ENCODE results near the gene DNAJA4. TPM values are rescaled to one million over a fixed set of nuclear protein-coding genes. Genes with fewer than 3 reads are reported as not detected.

The DNAJA4 gene
- polyA plus RNA-seq, 1 donor from 2014 or later: 0.66 TPM

GRCh38 chr15:78290222-78290621 lies 25.9 kb downstream of the DNAJA4 start:
- no peaks in the 10 kb centered on the region for H3K79me2 ChIP-seq (replicated peaks; ENCODE audit: insufficient read depth, low read length)
- no peaks in the 10 kb centered on the region for H3K9me3 ChIP-seq (ENCODE audit: low read length)
- no peaks in the 10 kb centered on the region for H3K36me3 ChIP-seq (ENCODE audit: insufficient read depth, low read length)
- no peak overlapping the region for H3K4me2 ChIP-seq (ENCODE audit: low read length)
- TF ChIP-seq EZH2 (IDR thresholded peaks at IDR 0.05; ENCODE audit: borderline replicate concordance, insufficient read depth, low read length, poor library complexity, severe bottlenecking) (no peak), EP300 (conservative IDR thresholded peaks at IDR 0.05; ENCODE audit: poor library complexity, severe bottlenecking) (no peak), MXI1 (conservative IDR thresholded peaks at IDR 0.05; ENCODE audit: poor library complexity, severe bottlenecking) (no peak), TAF1 (IDR thresholded peaks at IDR 0.05; ENCODE audit: low read depth) (no peak)
- no peaks in the 10 kb centered on the region for H3F3A ChIP-seq (ENCODE audit: insufficient read depth, low read length, poor library complexity, severe bottlenecking)
- H3K4me3 ChIP-seq (ENCODE audit: low read length): no peak overlapping the region
- H3K9ac ChIP-seq (ENCODE audit: low read length): no peak overlapping the region
- H3K27me3 ChIP-seq (ENCODE audit: insufficient read depth, low read depth, low read length): no peaks in the 10 kb centered on the region
- no peaks in the 10 kb centered on the region for H4K20me1 ChIP-seq (ENCODE audit: insufficient read depth)
- no peak overlapping the region for H2AFZ ChIP-seq (ENCODE audit: low read depth, low read length)
- no peak overlapping the region for H3K27ac ChIP-seq (ENCODE audit: low read length)
- no peaks in the 10 kb centered on the region for H3K9me2 ChIP-seq (ENCODE audit: insufficient read depth, low read length)

- Histone ChIP-seq H3K9me2 (ENCODE audit: insufficient read depth, low read length) (no peaks in the 10 kb centered on the region), H3F3A (ENCODE audit: insufficient read depth, low read length, poor library complexity, severe bottlenecking) (no peaks in the 10 kb centered on the region), H3K9ac (ENCODE audit: low read length) (no peak overlapping the region), H4K20me1 (ENCODE audit: insufficient read depth) (no peaks in the 10 kb centered on the region), H3K27ac (ENCODE audit: low read length) (no peak overlapping the region), H3K27me3 (ENCODE audit: insufficient read depth, low read depth, low read length) (no peaks in the 10 kb centered on the region), H3K4me2 (ENCODE audit: low read length) (no peak overlapping the region), H3K4me3 (ENCODE audit: low read length) (no peak overlapping the region), H3K79me2 (replicated peaks; ENCODE audit: insufficient read depth, low read length) (no peaks in the 10 kb centered on the region), H2AFZ (ENCODE audit: low read depth, low read length) (no peak overlapping the region), H3K9me3 (ENCODE audit: low read length) (no peaks in the 10 kb centered on the region), H3K36me3 (ENCODE audit: insufficient read depth, low read length) (no peaks in the 10 kb centered on the region)
- TF ChIP-seq RAD21 (conservative IDR thresholded peaks at IDR 0.05) (no peak), POLR2AphosphoS5 (IDR thresholded peaks at IDR 0.05) (no peak), EP300 (conservative IDR thresholded peaks at IDR 0.05; ENCODE audit: poor library complexity, severe bottlenecking) (no peak), TAF1 (IDR thresholded peaks at IDR 0.05; ENCODE audit: low read depth) (no peak), MXI1 (conservative IDR thresholded peaks at IDR 0.05; ENCODE audit: poor library complexity, severe bottlenecking) (no peak), EZH2 (IDR thresholded peaks at IDR 0.05; ENCODE audit: borderline replicate concordance, insufficient read depth, low read length, poor library complexity, severe bottlenecking) (no peak)
- TF ChIP-seq, protein P1, sequence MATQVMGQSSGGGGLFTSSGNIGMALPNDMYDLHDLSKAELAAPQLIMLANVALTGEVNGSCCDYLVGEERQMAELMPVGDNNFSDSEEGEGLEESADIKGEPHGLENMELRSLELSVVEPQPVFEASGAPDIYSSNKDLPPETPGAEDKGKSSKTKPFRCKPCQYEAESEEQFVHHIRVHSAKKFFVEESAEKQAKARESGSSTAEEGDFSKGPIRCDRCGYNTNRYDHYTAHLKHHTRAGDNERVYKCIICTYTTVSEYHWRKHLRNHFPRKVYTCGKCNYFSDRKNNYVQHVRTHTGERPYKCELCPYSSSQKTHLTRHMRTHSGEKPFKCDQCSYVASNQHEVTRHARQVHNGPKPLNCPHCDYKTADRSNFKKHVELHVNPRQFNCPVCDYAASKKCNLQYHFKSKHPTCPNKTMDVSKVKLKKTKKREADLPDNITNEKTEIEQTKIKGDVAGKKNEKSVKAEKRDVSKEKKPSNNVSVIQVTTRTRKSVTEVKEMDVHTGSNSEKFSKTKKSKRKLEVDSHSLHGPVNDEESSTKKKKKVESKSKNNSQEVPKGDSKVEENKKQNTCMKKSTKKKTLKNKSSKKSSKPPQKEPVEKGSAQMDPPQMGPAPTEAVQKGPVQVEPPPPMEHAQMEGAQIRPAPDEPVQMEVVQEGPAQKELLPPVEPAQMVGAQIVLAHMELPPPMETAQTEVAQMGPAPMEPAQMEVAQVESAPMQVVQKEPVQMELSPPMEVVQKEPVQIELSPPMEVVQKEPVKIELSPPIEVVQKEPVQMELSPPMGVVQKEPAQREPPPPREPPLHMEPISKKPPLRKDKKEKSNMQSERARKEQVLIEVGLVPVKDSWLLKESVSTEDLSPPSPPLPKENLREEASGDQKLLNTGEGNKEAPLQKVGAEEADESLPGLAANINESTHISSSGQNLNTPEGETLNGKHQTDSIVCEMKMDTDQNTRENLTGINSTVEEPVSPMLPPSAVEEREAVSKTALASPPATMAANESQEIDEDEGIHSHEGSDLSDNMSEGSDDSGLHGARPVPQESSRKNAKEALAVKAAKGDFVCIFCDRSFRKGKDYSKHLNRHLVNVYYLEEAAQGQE (IDR thresholded peaks at IDR 0.05; ENCODE audit: borderline replicate concordance): no peak
Observed at GRCh38 chr15:78291052-78291451, 26.7 kb downstream of the DNAJA4 start.

DNA sequence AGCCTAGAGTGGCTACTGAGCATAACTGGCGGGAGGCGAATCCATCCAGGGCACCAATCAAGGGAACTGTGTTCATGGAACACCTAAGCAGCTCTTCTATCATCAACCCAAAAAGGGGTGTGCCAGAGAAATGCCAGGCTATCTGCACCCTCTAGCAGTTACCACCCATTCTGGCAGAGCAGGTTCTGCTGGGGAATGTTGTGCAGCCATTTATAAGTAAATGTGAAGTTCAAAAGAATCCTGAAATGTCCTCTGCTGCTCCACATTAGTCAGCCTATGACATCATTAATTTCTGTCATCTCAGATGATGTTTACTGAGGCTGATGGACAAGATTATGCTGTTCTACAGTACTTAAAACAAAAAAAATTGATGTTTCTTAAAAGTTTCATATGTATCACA lies 27.3 kb downstream of the DNAJA4 start:
- Histone ChIP-seq H3K9me3 (ENCODE audit: low read length) (no peaks in the 10 kb centered on the region), H4K20me1 (ENCODE audit: insufficient read depth) (no peaks in the 10 kb centered on the region), H3K9ac (ENCODE audit: low read length) (no peak overlapping the region), H2AFZ (ENCODE audit: low read depth, low read length) (no peak overlapping the region), H3K27me3 (ENCODE audit: insufficient read depth, low read depth, low read length) (no peaks in the 10 kb centered on the region), H3F3A (ENCODE audit: insufficient read depth, low read length, poor library complexity, severe bottlenecking) (no peaks in the 10 kb centered on the region), H3K4me3 (ENCODE audit: low read length) (no peak overlapping the region), H3K79me2 (replicated peaks; ENCODE audit: insufficient read depth, low read length) (no peaks in the 10 kb centered on the region), H3K4me2 (ENCODE audit: low read length) (no peak overlapping the region), H3K9me2 (ENCODE audit: insufficient read depth, low read length) (no peaks in the 10 kb centered on the region), H3K27ac (ENCODE audit: low read length) (no peak overlapping the region), H3K36me3 (ENCODE audit: insufficient read depth, low read length) (no peaks in the 10 kb centered on the region)
- TF ChIP-seq POLR2AphosphoS5 (IDR thresholded peaks at IDR 0.05): no peak
- TF ChIP-seq EZH2 (IDR thresholded peaks at IDR 0.05; ENCODE audit: borderline replicate concordance, insufficient read depth, low read length, poor library complexity, severe bottlenecking): no peak
- no peak for TF ChIP-seq SMC3 (conservative IDR thresholded peaks at IDR 0.05; ENCODE audit: poor library complexity)
- TF ChIP-seq, protein P2, sequence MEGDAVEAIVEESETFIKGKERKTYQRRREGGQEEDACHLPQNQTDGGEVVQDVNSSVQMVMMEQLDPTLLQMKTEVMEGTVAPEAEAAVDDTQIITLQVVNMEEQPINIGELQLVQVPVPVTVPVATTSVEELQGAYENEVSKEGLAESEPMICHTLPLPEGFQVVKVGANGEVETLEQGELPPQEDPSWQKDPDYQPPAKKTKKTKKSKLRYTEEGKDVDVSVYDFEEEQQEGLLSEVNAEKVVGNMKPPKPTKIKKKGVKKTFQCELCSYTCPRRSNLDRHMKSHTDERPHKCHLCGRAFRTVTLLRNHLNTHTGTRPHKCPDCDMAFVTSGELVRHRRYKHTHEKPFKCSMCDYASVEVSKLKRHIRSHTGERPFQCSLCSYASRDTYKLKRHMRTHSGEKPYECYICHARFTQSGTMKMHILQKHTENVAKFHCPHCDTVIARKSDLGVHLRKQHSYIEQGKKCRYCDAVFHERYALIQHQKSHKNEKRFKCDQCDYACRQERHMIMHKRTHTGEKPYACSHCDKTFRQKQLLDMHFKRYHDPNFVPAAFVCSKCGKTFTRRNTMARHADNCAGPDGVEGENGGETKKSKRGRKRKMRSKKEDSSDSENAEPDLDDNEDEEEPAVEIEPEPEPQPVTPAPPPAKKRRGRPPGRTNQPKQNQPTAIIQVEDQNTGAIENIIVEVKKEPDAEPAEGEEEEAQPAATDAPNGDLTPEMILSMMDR (IDR thresholded peaks at IDR 0.05; ENCODE audit: poor library complexity, severe bottlenecking): no peak
- no peak for TF ChIP-seq MXI1 (conservative IDR thresholded peaks at IDR 0.05; ENCODE audit: poor library complexity, severe bottlenecking)
- TF ChIP-seq, protein P1 (IDR thresholded peaks at IDR 0.05; ENCODE audit: borderline replicate concordance): no peak
- TF ChIP-seq EP300 (conservative IDR thresholded peaks at IDR 0.05; ENCODE audit: poor library complexity, severe bottlenecking): no peak
- no peak for TF ChIP-seq TAF1 (IDR thresholded peaks at IDR 0.05; ENCODE audit: low read depth)
- no peak for TF ChIP-seq RAD21 (conservative IDR thresholded peaks at IDR 0.05)

Data from neural cell (in vitro differentiated cells).